Endodermal cell (in vitro differentiated cells): ENCODE measurements around the gene MEF2A. TPM values are rescaled to one million over a fixed set of nuclear protein-coding genes. Genes with fewer than 3 reads are reported as not detected.

Source experiments
- DNase-seq: peaks from one replicate; pipeline ENCODE4 v3.0.0-alpha.2; 2017
- H3K27ac ChIP-seq: 2 replicates; pipeline ENCODE4 v1.5.1; 2013; ENCODE audit warnings: mild to moderate bottlenecking, low read depth, low read length, moderate library complexity
- H3K27me3 ChIP-seq: 2 replicates; pipeline ENCODE4 v1.6.1; 2013; ENCODE audit warnings: mild to moderate bottlenecking, low read length, moderate library complexity; ENCODE audit not compliant: insufficient read depth, control insufficient read depth, poor library complexity, severe bottlenecking
- H3K36me3 ChIP-seq: 2 replicates; pipeline ENCODE4 v1.7.0; 2013; ENCODE audit warnings: mild to moderate bottlenecking, low read length, moderate library complexity; ENCODE audit not compliant: control insufficient read depth, insufficient read depth
- H3K4me1 ChIP-seq: one replicate; pipeline ENCODE4 v1.7.0; 2013; ENCODE audit warnings: low read length; ENCODE audit not compliant: control insufficient read depth, insufficient read depth
- H3K4me3 ChIP-seq: 2 replicates; pipeline ENCODE4 v1.5.1; 2013; ENCODE audit warnings: mild to moderate bottlenecking, low read length, moderate library complexity
- H3K9ac ChIP-seq: 2 replicates; pipeline ENCODE4 v1.6.1; 2013; ENCODE audit warnings: mild to moderate bottlenecking, low read length, moderate library complexity; ENCODE audit not compliant: poor library complexity, severe bottlenecking; ENCODE audit errors: extremely low read depth
- H3K9me3 ChIP-seq: 2 replicates; pipeline ENCODE4 v1.6.1; 2013; ENCODE audit warnings: mild to moderate bottlenecking, low read length, moderate library complexity; ENCODE audit not compliant: control insufficient read depth
- H3K27ac Mint-ChIP-seq: 2 replicates; pipeline ENCODE4 v1.8.0; 2020; ENCODE audit warnings: mixed read lengths
- H3K27me3 Mint-ChIP-seq: 2 replicates; pipeline ENCODE4 v1.8.0; 2021; ENCODE audit warnings: mild to moderate bottlenecking, mixed read lengths; ENCODE audit not compliant: insufficient read depth
- H3K36me3 Mint-ChIP-seq: 2 replicates; pipeline ENCODE4 v1.8.0; 2020; ENCODE audit warnings: low read depth, mixed read lengths
- H3K4me1 Mint-ChIP-seq: 2 replicates; pipeline ENCODE4 v1.8.0; 2020; ENCODE audit warnings: mixed read lengths
- H3K4me3 Mint-ChIP-seq: 2 replicates; pipeline ENCODE4 v1.8.0; 2020; ENCODE audit warnings: mild to moderate bottlenecking, moderate library complexity, mixed read lengths
- H3K9me3 Mint-ChIP-seq: 2 replicates; pipeline ENCODE4 v1.8.0; 2020; ENCODE audit warnings: mild to moderate bottlenecking, mixed read lengths
- CTCF ChIP-seq: fragments of 200-600 bp; sonication (generic); conservative IDR thresholded peaks from 2 replicates; pipeline ENCODE4 v1.5.0; 2021; ENCODE audit warnings: antibody characterized with exemption, mild to moderate bottlenecking
- WGBS, 2 experiments: methylation state at CpG; one replicate each; pipeline versions ENCODE4 v1.1.5 to v1.1.7; 2013; ENCODE audit warnings: missing lambda C conversion rate in 2 of 2, mixed read lengths in 1 of 2; ENCODE audit not compliant: insufficient coverage in 1 of 2, insufficient read length in 1 of 2; 5-methylcytosine and 5-hydroxymethylcytosine counted together
- total RNA-seq, 2 donors: library from RNA; stranded (reverse); fragmentation: NEBNext Ultra II Directional in 1 of 2; extraction: Animal tissue kit (Norgen Biotek cat#: 25700) in 1 of 2; gene quantifications; 2 replicates in 1 of 2; 3 replicates in 1 of 2; pipeline ENCODE4 v1.2.1, GENCODE V29; 2021

The MEF2A gene
- total RNA-seq, 2 donors from 2014 or later, result 23.5 to 28.6 TPM

GRCh38 chr15:99651023-99651807 is 85.4 kb downstream of the MEF2A start:
- Mint-ChIP-seq H3K9me3 (peaks cover 17% of the 10 kb centered on the region), H3K4me1 (no peaks in the 10 kb centered on the region), H3K36me3 (peaks cover 45% of the 10 kb centered on the region), H3K27ac (no peak overlapping the region), H3K27me3 (no peaks in the 10 kb centered on the region), H3K4me3 (no peak overlapping the region)
- Histone ChIP-seq H3K27ac (no peak overlapping the region), H3K9ac (no peak overlapping the region), H3K4me1 (no peaks in the 10 kb centered on the region), H3K36me3 (peaks cover 27% of the 10 kb centered on the region), H3K27me3 (no peaks in the 10 kb centered on the region), H3K4me3 (no peak overlapping the region), H3K9me3 (peaks cover 14% of the 10 kb centered on the region)
- WGBS, 2 experiments, result 88 to 100% methylated on average over 2 to 6 of the region's 6 CpGs
- no peak for DNase-seq
- TF ChIP-seq CTCF, result no peak

- Histone ChIP-seq H3K4me3 (no peak overlapping the region), H3K36me3 (peaks cover 10% of the 10 kb centered on the region), H3K27ac (no peak overlapping the region), H3K9me3 (no peaks in the 10 kb centered on the region), H3K9ac (no peak overlapping the region), H3K4me1 (no peaks in the 10 kb centered on the region), H3K27me3 (no peaks in the 10 kb centered on the region)
- peaks cover 12% of the 10 kb centered on the region for H3K36me3 Mint-ChIP-seq
- no peak overlapping the region for H3K27ac Mint-ChIP-seq
- TF ChIP-seq CTCF, result no peak
- 100% methylated on average over 1 of the region's 1 CpG for whole genome bisulfite sequencing, 2 experiments
- no peak for DNase-seq
- H3K9me3 Mint-ChIP-seq, result peaks cover 8% of the 10 kb centered on the region
- H3K4me3 Mint-ChIP-seq, result no peak overlapping the region
- H3K27me3 Mint-ChIP-seq, result no peaks in the 10 kb centered on the region
- no peaks in the 10 kb centered on the region for H3K4me1 Mint-ChIP-seq
Measured at GRCh38 chr15:99656205-99656604, 90.4 kb downstream of the MEF2A start.

GRCh38 chr15:99657996-99658395 is 92.2 kb downstream of the MEF2A start:
- Mint-ChIP-seq H3K27me3 (no peaks in the 10 kb centered on the region), H3K9me3 (no peaks in the 10 kb centered on the region), H3K4me3 (no peak overlapping the region), H3K4me1 (no peaks in the 10 kb centered on the region), H3K27ac (no peak overlapping the region), H3K36me3 (no peaks in the 10 kb centered on the region)
- TF ChIP-seq CTCF, result no peak
- Histone ChIP-seq H3K9me3 (no peaks in the 10 kb centered on the region), H3K27ac (no peak overlapping the region), H3K9ac (no peak overlapping the region), H3K4me1 (no peaks in the 10 kb centered on the region), H3K27me3 (no peaks in the 10 kb centered on the region), H3K36me3 (peaks cover 5% of the 10 kb centered on the region), H3K4me3 (no peak overlapping the region)
- DNase-seq, result no peak
- WGBS, 2 experiments, result 96 to 100% methylated on average over 2 of the region's 2 CpGs
